ENCODE data around the gene ABCC11. TPM values are rescaled to one million over a fixed set of nuclear protein-coding genes. Genes with fewer than 3 reads are reported as not detected.

The ABCC11 gene
- total RNA-seq, 1 experiment from 2014 or later, result 0.03 TPM

DNA sequence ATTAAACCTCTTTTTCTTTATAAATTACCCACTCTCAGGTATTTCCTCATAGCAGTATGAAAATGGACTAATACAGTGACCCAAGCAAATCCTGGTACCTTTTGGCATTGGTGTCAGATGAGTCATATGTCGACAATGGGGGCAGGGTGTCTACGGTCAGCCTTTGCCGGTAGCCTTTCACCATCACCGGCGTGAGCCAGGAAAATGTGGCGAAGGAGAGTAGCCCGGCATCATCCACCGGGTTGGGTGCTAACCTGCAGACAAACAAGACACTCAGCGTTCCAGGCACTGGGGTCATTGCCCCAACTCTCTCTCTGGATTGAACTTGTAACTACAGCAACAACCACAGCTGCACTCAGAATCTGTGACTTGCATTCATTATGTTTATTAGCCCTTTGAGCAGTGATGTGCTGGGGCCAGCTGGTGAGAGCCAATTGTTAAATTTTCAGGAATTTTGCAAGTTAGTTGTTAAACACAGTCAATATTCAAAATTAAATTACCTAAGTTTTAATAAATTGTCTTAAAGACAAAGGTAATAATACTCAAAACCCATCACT lies 103.4 kb downstream of the ABCC11 start:
- in situ Hi-C loops (cut with HindIII; ENCODE audit: low sequenced_read_pairs), result no loop called here

GRCh38 chr16:48140821-48141220 lies 106.5 kb downstream of the ABCC11 start:
- in situ Hi-C loops (cut with HindIII; ENCODE audit: low sequenced_read_pairs), result no loop called here

More for the DNA sequence above, 103.4 kb downstream of the ABCC11 start:
- no peak for DNase-seq (ENCODE audit: low spot score)

DNA sequence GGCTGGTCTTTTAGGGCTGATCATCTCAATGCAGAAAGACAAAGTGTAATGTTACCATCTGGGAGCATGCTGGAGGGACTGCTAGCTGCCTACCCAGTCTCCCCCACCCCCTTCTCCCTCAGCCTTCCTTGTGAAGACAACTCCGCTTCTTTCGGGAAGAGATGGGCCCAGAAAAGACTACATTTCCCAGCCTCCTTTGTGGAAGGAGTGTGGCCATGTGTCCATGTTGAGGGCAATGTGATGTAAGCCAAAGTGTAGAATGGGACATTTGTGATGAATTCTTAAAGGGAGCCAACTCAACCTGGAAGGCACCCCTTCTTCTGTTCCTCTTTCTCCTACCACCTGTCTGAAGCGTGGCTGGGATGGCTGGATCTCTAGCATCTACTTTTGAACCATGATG lies 107.8 kb downstream of the ABCC11 start:
- no peak for DNase-seq (ENCODE audit: low spot score)
- in situ Hi-C loops (cut with HindIII; ENCODE audit: low sequenced_read_pairs), result no loop called here

More at GRCh38 chr16:48140821-48141220, 106.5 kb downstream of the ABCC11 start:
- no peak for DNase-seq (ENCODE audit: low spot score)

GRCh38 chr16:48138543-48138942 lies 108.8 kb downstream of the ABCC11 start:
- DNase-seq (ENCODE audit: low spot score), result no peak
- in situ Hi-C loops (cut with HindIII; ENCODE audit: low sequenced_read_pairs), result no loop called here

DNA sequence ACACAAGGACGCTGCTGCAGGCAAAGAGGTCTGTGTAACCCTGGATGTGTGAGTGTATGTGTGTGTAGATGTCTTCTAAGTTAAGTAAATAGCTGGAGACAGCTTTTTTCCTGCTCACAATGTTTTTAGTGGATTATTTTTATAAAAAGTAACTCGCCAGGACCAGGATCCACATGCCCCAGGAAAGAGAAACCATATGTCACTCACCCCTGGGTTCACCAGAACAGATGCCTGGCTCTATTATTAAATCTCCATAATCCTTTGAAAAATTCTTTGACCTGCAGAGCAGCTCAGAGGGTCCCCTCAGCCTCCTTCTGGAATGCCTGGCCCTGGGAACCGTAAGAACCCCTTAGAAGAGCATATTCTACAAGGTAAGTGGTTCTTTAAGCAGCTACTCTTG lies 109.5 kb downstream of the ABCC11 start:
- in situ Hi-C loops (cut with HindIII; ENCODE audit: low sequenced_read_pairs), result no loop called here
- DNase-seq (ENCODE audit: low spot score), result peak; percentile 80

DNA sequence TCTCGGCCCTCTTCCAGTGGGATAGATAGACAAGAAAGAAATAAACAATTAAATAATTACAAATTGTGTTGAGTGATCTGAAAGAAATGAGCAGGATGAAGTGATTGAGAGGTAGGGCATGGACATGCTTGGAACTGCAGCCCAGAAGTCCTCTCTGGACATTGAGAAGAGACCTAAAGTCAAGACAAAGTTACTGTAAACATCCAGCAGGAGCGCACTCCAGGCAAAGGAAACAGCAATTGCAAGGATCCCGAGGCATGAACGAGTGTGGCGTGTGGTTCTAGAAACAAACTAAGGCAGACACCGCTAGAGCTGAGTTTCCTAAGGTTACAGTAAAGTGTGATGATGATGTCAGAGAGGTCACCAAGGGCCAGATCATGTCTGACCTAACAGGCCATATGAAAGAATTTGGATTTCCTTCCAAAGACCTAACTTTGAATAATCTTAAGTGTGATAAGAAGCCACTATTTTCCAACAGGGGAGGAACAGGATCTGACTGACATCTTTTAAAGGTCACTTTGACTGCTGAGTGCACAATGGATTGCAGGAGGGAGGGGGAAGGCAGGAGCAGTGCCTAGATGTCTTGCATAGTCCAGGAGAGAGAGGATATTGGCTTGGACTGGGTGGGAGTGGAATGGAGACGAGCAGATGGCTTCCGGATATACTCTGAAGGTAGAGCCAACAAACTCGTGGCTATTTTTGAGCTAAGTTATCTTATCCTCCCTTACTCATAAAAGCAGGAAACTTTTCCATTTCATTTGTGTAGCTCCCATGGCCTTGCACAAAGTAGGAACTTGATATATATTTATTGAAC lies 110.6 kb downstream of the ABCC11 start:
- in situ Hi-C loops (cut with HindIII; ENCODE audit: low sequenced_read_pairs), result no loop called here
- peak; percentile 98 for DNase-seq (ENCODE audit: low spot score)

GRCh38 chr16:48133455-48134211 lies 113.7 kb downstream of the ABCC11 start:
- peak; percentile 90 for DNase-seq (ENCODE audit: low spot score)
- in situ Hi-C loops (cut with HindIII; ENCODE audit: low sequenced_read_pairs), result no loop called here

DNA sequence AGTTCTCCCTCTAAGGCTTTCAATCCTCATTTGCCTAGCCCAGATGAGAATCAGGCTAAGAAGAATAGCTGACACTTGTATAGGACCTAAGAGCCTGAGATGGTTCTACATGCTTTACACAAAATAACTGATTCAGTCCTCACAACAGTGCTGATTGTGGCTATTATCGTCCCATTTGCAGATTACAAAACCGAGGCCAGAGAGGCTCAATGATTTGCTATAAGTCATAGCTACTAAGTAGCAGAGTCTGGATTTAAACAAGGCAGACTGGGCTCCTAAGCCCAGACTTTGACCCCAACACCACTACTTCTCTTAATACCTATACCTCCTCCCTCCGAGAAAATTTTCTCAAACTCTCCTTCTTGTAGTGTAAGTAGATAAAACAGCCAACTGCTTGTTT lies 114.6 kb downstream of the ABCC11 start:
- no peak for DNase-seq (ENCODE audit: low spot score)
- in situ Hi-C loops (cut with HindIII; ENCODE audit: low sequenced_read_pairs), result no loop called here

GRCh38 chr16:48131201-48131935 lies 116.0 kb downstream of the ABCC11 start:
- no peak for DNase-seq (ENCODE audit: low spot score)
- in situ Hi-C loops (cut with HindIII; ENCODE audit: low sequenced_read_pairs), result no loop called here

DNA sequence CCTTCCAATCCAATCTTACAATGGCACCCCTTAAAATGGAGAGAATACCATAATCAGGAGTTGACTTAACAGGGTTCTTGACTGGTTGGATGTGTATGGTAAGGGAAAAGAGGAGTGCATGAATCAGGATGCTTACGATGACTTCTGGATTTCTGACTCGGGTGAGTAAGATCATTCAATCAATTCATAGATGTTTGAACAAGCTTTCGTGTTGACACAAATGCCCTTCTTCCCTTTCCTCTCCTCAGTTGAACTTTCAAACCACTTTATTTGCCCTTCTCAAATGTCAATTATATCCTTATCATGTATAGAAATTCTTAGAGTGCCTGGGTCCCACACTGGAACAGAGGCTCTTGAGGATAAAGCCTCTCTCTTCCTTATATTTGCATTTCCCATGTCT lies 117.4 kb downstream of the ABCC11 start:
- in situ Hi-C loops (cut with HindIII; ENCODE audit: low sequenced_read_pairs), result no loop called here
- DNase-seq (ENCODE audit: low spot score), result no peak

DNA sequence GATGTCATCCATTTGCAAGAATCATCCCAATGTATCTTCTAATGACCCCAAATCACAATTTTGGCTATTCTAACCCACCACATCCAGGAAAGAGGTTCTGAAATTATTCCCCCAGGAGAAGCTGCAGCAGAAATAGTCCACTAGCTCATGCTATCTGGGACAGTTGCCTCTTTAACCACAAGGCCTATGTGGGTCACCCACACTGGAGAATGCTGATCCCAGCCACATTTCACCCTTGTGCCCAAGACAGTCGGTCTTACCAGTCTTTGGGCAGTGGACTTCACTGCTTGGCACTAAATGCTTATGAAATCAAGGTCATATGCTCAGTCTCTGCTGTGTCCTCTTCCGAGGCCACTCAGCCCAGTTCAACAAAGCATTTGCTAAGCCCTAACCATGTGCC lies 118.6 kb downstream of the ABCC11 start:
- no peak for DNase-seq (ENCODE audit: low spot score)
- in situ Hi-C loops (cut with HindIII; ENCODE audit: low sequenced_read_pairs), result no loop called here

GRCh38 chr16:48126801-48127644 lies 120.3 kb downstream of the ABCC11 start:
- in situ Hi-C loops (cut with HindIII; ENCODE audit: low sequenced_read_pairs), result no loop called here
- DNase-seq (ENCODE audit: low spot score), result no peak

DNA sequence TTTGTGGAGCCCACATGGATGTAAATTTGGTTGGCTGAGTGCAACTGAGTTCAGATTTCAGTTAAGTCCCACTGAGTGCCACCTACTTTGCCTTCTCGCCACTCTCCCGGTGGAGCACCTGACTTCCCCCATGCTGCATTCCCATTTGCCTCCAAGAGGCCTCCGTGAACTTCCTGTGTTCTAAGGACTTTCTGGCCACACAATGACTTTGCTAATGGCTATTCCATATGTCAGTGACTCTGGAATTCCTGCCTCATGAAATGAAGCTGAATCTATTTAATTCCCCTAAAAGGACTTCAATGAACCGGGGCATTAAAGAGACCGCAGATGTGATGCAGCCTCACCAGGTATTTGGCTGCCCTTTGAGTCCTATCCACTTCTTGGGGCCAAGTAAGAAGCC lies 121.5 kb downstream of the ABCC11 start:
- no peak for DNase-seq (ENCODE audit: low spot score)
- in situ Hi-C loops (cut with HindIII; ENCODE audit: low sequenced_read_pairs), result no loop called here

DNA sequence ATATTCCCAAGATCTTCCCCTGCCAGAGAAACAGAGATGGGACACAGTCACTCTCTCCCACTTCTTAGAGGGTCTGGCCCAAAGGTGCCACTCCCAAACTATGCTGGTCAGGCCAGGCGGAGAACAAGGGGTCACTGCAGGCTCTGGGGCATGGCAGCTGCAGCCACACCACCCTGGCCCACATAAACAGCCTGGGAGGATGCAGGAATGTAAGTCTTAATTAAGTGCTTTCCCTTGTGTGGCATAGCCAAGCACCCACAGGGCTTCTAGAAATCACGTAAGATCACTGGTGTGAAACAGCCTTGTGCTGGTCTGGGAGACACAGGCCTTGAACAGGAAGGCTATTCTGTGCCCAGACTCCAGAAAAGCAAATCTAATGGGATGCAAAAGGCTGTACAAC lies 123.1 kb downstream of the ABCC11 start:
- no peak for DNase-seq (ENCODE audit: low spot score)
- in situ Hi-C loops (cut with HindIII; ENCODE audit: low sequenced_read_pairs), result no loop called here

DNA sequence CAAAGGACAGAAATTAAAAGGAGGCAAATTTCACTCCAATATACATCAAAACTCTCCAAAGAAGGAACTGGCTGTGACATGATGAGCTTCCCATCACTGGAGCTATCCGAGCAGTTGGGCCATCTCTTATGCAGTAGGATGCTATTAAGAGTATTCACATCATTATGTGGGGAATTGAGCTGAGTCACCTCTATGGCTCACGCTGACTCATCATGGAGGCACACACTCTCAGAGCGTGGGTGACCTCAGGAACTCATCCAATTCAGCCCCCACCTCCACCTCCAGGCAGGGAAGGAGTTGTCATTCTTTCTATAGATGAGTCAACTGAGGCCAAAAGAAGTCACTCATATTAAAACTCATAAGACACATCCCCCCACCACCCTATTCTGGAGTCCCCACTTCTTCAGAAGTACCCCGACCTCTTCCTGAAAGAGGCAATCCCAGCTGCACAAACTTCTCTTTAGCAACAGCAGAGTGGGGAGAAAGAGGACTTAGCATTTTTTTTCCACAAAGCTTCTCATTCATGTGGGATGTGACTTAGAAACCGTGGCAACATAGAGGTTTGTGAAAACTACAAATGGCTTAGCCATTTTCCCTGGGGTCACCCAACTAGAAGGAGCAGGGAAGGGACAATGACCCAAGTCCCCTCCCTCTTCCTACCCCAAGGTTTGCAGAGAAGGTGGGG lies 124.1 kb downstream of the ABCC11 start:
- in situ Hi-C loops (cut with HindIII; ENCODE audit: low sequenced_read_pairs), result no loop called here
- DNase-seq (ENCODE audit: low spot score), result no peak

DNA sequence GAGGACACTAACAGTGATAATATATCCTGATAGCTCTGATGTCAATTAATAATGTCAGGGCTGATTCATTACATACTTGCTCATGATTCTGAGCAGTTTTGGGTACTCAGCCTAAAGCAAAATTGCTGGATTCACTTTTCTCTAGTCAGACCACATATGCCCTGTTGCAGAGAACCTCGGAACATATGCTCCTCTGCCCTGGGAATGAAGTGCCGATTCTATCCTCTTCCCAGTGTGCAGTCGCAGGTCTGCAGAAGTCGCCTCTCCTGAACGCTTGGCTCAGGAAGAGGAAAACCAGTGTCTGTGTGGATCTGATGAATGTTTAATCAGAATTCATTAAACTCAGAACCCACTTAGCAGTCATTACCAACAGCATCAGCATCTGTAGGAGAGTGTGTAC lies 126.1 kb downstream of the ABCC11 start:
- peak; percentile 79 for DNase-seq (ENCODE audit: low spot score)
- in situ Hi-C loops (cut with HindIII; ENCODE audit: low sequenced_read_pairs), result no loop called here

GRCh38 chr16:48118841-48119240 lies 128.5 kb downstream of the ABCC11 start:
- in situ Hi-C loops (cut with HindIII; ENCODE audit: low sequenced_read_pairs), result no loop called here
- no peak for DNase-seq (ENCODE audit: low spot score)
